ENCODE data around the gene UBD.

GRCh38 chr6:29506446-29507067 lies 53.0 kb downstream of the UBD start:
- TF ChIP-seq POLR2A (IDR thresholded peaks at IDR 0.05): no peak
- no peak for TF ChIP-seq CTCF (IDR thresholded peaks at IDR 0.05 in 4 of 5, conservative IDR thresholded peaks at IDR 0.05 in 1 of 5)
